Measurements from ENCODE around the gene BLOC1S4. TPM values are rescaled to one million over a fixed set of nuclear protein-coding genes. Genes with fewer than 3 reads are reported as not detected.

BLOC1S4 gene
- total and polyA plus RNA-seq, 12 donors: 6.5 to 31.7 (median 17.5) TPM

GRCh38 chr4:6720202-6720699 is 4.3 kb downstream of the BLOC1S4 start:
- H3K9me3 ChIP-seq (replicated peaks in 1 of 3): no peaks in the 10 kb centered on the region
- H3K4me1 ChIP-seq (replicated peaks in 1 of 2): peaks cover 4 to 27% of the 10 kb centered on the region in 2 donors
- 3 to 15% (median 7%) methylated on average over 5 to 14 of the region's 14 CpGs for WGBS, 4 donors
- no peaks in the 10 kb centered on the region for H3K36me3 ChIP-seq (replicated peaks in 1 of 2)
- TF ChIP-seq CTCF (IDR thresholded peaks at IDR 0.05) (peak; percentile 91 to 99 (median 96)), POLR2A (IDR thresholded peaks at IDR 0.05) (no peak)
- H3K4me3 ChIP-seq: no peak overlapping the region
- intact Hi-C loops (cut with DNase I): loop anchor here (2.0 to 10.0 kb wide), 4 partner anchors 55 to 357 kb away; no protein-coding TSS in a partner anchor
- no peak overlapping the region for H3K27ac ChIP-seq
- no peaks in the 10 kb centered on the region for H3K27me3 ChIP-seq
- DNase-seq: peak; percentile 75 to 89 (median 88)

DNA sequence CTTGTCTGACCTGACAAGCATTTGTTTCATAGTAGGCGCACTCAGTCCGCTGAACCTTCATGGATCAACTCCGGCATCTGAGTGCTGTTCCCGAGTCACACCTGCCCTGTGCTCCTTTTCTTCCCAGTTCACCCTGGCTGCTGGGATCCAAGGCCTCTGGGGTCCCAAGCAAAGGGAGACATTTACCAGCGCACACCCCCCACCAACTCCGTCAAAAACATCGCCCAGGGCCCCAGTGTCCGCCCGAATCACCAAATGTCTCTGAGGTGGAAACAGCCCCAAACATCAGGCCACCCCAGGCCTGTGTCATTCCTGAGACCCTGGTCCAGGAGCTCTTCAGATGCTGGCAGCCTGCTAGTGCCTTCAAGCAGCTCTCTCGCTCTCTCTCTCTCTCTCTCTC is 5.1 kb downstream of the BLOC1S4 start:
- peak in 1 of 7 donors; percentile 37 for DNase-seq
- no peaks in the 10 kb centered on the region for H3K36me3 ChIP-seq (replicated peaks in 1 of 2)
- WGBS, 4 donors: 93 to 97% (median 95%) methylated on average over 10 of the region's 10 CpGs
- H3K27me3 ChIP-seq: no peaks in the 10 kb centered on the region
- no peak overlapping the region for H3K27ac ChIP-seq
- TF ChIP-seq CTCF (IDR thresholded peaks at IDR 0.05): no peak
- intact Hi-C loops (cut with DNase I): loop anchor here (2.0 to 10.0 kb wide), 4 partner anchors 54 to 356 kb away; no protein-coding TSS in a partner anchor
- H3K9me3 ChIP-seq (replicated peaks in 1 of 3): no peaks in the 10 kb centered on the region
- no peak overlapping the region for H3K4me3 ChIP-seq
- peaks cover 4 to 27% of the 10 kb centered on the region in 2 donors for H3K4me1 ChIP-seq (replicated peaks in 1 of 2)

GRCh38 chr4:6722891-6723290 is 6.9 kb downstream of the BLOC1S4 start:
- 88 to 98% (median 94%) methylated on average over 5 to 12 of the region's 12 CpGs for WGBS, 4 donors
- no peak for TF ChIP-seq CTCF (IDR thresholded peaks at IDR 0.05)
- no peak for TF ChIP-seq POLR2A (IDR thresholded peaks at IDR 0.05)

GRCh38 chr4:6723851-6724250 is 7.9 kb downstream of the BLOC1S4 start:
- intact Hi-C loops (cut with DNase I): loop anchor here (5.0 to 10.0 kb wide), 3 partner anchors 51 to 353 kb away; no protein-coding TSS in a partner anchor

More at GRCh38 chr4:6722891-6723290, 6.9 kb downstream of the BLOC1S4 start:
- DNase-seq: peak in 2 of 7 donors; percentile 19 to 39
- no peaks in the 10 kb centered on the region for H3K36me3 ChIP-seq (replicated peaks in 1 of 2)
- intact Hi-C loops (cut with DNase I): loop anchor here (5.0 to 10.0 kb wide), 3 partner anchors 52 to 354 kb away; no protein-coding TSS in a partner anchor
- H3K4me1 ChIP-seq (replicated peaks in 1 of 2): peaks cover 4 to 17% of the 10 kb centered on the region in 2 donors
- H3K9me3 ChIP-seq (replicated peaks in 1 of 3): no peaks in the 10 kb centered on the region
- H3K4me3 ChIP-seq: no peak overlapping the region
- H3K27ac ChIP-seq: no peak overlapping the region
- no peaks in the 10 kb centered on the region for H3K27me3 ChIP-seq

More at GRCh38 chr4:6723851-6724250, 7.9 kb downstream of the BLOC1S4 start:
- Histone ChIP-seq H3K27me3 (no peaks in the 10 kb centered on the region), H3K36me3 (replicated peaks in 1 of 2) (no peaks in the 10 kb centered on the region), H3K9me3 (replicated peaks in 1 of 3) (no peaks in the 10 kb centered on the region), H3K4me3 (no peak overlapping the region), H3K4me1 (replicated peaks in 1 of 2) (peaks cover 4 to 17% of the 10 kb centered on the region in 2 donors), H3K27ac (peak overlapping the region in 3 of 5 donors; percentile 26 to 82 (median 74))
- WGBS, 4 donors: 89 to 94% (median 92%) methylated on average over 6 to 8 of the region's 8 CpGs
- peak in 1 of 7 donors; percentile 22 for DNase-seq
- TF ChIP-seq POLR2A (IDR thresholded peaks at IDR 0.05): no peak
- no peak for TF ChIP-seq CTCF (IDR thresholded peaks at IDR 0.05)
